ENCODE data around the gene CHPF2. TPM values are rescaled to one million over a fixed set of nuclear protein-coding genes. Genes with fewer than 3 reads are reported as not detected.
A peak's percentile ranks its signal among the peaks of the same experiment; 100 is the strongest.

CHPF2 gene
- total RNA-seq, 4 donors from 2014 or later: 11.1 to 16.1 (median 14.1) TPM

DNA sequence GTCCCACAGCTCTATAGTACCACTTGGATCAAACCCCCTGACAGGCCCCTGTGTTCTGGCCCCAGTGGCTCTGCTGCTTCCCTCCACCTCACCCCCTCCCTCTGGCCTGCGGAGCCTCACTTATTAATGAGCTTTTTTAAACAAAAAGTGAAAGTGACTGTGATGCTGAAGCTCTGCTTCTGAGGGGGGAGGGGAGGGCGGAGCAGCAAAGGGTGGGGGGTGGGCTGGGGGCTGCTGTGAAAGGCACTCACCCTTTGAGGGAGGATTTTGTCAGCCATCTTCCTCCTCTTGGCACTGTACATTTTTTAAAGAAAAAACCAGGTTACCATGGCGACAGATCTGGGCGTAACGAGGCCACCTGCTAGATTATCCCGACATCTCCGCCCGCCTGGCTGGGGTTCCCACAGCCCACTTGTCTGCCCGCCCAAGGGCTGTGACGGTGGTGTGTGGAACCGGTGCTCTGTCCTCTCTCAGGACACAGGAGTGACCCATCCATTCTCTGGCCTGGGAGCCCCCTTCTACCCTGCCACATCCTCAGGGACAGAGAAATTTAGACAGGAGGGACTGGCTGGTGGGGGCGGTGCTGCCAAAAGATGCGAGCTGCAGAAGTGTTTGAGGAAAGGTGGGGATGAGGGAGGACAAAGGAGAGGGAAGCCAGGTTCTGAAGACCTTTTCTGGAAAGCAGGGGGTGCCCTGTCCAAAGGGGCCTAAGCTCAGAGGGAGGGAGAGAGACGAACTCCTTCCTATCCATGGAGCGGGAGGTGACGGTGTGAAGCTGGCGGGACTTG lies 11.3 kb downstream of the CHPF2 start:
- Histone ChIP-seq H3K9me3 (no peaks in the 10 kb centered on the region), H3K36me3 (peaks cover 0 to 43% of the 10 kb centered on the region in 2 donors), H3K27me3 (no peaks in the 10 kb centered on the region), H3K4me3 (no peak overlapping the region), H3K4me1 (peaks cover 47 to 49% of the 10 kb centered on the region in 2 donors), H3K27ac (peak overlapping the region in 3 of 4 donors; percentile 31 to 99 (median 37))
- TF ChIP-seq POLR2A (IDR thresholded peaks at IDR 0.05): no peak
- TF ChIP-seq, protein P1, sequence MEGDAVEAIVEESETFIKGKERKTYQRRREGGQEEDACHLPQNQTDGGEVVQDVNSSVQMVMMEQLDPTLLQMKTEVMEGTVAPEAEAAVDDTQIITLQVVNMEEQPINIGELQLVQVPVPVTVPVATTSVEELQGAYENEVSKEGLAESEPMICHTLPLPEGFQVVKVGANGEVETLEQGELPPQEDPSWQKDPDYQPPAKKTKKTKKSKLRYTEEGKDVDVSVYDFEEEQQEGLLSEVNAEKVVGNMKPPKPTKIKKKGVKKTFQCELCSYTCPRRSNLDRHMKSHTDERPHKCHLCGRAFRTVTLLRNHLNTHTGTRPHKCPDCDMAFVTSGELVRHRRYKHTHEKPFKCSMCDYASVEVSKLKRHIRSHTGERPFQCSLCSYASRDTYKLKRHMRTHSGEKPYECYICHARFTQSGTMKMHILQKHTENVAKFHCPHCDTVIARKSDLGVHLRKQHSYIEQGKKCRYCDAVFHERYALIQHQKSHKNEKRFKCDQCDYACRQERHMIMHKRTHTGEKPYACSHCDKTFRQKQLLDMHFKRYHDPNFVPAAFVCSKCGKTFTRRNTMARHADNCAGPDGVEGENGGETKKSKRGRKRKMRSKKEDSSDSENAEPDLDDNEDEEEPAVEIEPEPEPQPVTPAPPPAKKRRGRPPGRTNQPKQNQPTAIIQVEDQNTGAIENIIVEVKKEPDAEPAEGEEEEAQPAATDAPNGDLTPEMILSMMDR (IDR thresholded peaks at IDR 0.05 in 4 of 5, conservative IDR thresholded peaks at IDR 0.05 in 1 of 5): no peak
- no peak for DNase-seq
- in situ Hi-C loops (cut with MboI; ENCODE audit: low sequenced_read_pairs in 4 of 4) (no loop called here), intact Hi-C loops (cut with DNase I; ENCODE audit: low total_unique reads) (loop anchor here (2.0 to 10.0 kb wide), 3 partner anchors 59 to 879 kb away; partner anchors contain the start of gene REPIN1)
- ATAC-seq: no peak

DNA sequence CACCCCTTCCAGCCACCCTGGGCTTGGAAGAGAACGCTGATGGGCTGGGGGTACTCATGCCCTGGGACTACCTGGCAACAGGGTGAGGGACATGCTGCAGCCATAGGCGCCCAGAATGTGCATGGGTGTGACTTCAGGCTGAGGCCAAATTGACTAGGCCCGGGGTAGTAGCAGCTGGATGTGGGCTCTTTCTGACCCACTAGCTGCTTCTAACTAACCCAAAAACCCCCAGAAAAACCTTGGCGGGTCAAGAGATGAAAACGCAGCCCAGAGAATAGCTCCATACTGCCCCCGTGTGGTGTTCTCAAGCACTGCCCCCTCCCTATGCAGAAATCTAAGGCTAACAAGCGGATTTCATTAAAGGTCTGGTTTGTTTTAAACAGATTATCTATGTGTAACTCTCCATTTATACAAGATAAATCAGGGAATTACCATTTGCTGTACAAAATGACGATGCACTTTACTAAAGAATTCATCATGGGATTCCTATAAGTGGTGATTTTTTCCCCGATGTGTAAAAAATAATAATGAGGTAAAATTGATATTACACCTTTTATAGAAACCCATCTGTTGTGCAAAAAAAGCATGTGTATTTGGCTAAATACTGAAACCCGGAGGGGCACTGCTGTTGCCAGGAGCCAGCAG lies 12.0 kb downstream of the CHPF2 start:
- H3K36me3 ChIP-seq: peaks cover 0 to 36% of the 10 kb centered on the region in 2 donors
- in situ Hi-C loops (cut with MboI; ENCODE audit: low sequenced_read_pairs in 4 of 4) (no loop called here), intact Hi-C loops (cut with DNase I; ENCODE audit: low total_unique reads) (loop anchor here (2.0 to 10.0 kb wide), 3 partner anchors 58 to 880 kb away; partner anchors contain the start of gene REPIN1)
- TF ChIP-seq, protein P1 (IDR thresholded peaks at IDR 0.05 in 4 of 5, conservative IDR thresholded peaks at IDR 0.05 in 1 of 5): peak; percentile 75 to 92 (median 80)
- TF ChIP-seq POLR2A (IDR thresholded peaks at IDR 0.05): no peak
- H3K4me1 ChIP-seq: peaks cover 47 to 50% of the 10 kb centered on the region in 2 donors
- H3K9me3 ChIP-seq: no peaks in the 10 kb centered on the region
- H3K27me3 ChIP-seq: no peaks in the 10 kb centered on the region
- peak overlapping the region in 3 of 4 donors; percentile 92 to 99 (median 96) for H3K27ac ChIP-seq
- peak in 1 of 2 donors; percentile 54 for DNase-seq
- ATAC-seq: no peak
- H3K4me3 ChIP-seq: peak overlapping the region in 2 of 4 donors; percentile 26 to 44

DNA sequence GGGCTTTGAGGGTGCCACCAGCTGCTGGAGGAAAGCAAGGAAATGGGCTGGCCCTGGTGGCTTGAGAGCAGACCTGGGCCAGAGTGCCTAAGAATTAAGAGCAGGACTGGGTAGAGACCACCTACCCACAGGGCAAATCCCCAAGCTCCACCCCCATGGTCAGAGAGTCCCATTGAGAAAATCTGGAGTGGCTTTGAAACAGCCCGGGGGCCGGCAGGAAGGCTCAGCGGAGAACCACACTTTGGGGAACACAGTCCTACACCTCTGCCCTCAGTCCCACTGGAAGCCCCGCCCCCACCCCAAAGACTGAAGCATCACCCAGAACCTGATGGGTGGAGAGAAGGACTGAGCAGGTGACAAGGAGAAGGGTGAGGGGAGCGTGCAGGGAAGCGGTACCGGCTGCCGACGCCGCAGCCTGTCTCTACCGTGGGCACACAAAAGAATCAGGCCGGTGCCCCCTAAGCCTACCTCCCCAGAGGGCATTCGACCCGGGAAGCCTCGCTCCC lies 12.6 kb downstream of the CHPF2 start:
- H3K27me3 ChIP-seq: no peaks in the 10 kb centered on the region
- in situ Hi-C loops (cut with MboI; ENCODE audit: low sequenced_read_pairs in 4 of 4): no loop called here
- H3K4me1 ChIP-seq: peaks cover 53 to 55% of the 10 kb centered on the region in 2 donors
- peak in 1 of 2 donors; percentile 18 for DNase-seq
- peak overlapping the region; percentile 26 to 94 (median 64) for H3K4me3 ChIP-seq
- no peak for ATAC-seq
- H3K9me3 ChIP-seq: no peaks in the 10 kb centered on the region
- TF ChIP-seq, protein P1 (IDR thresholded peaks at IDR 0.05 in 4 of 5, conservative IDR thresholded peaks at IDR 0.05 in 1 of 5): no peak
- H3K27ac ChIP-seq: peak overlapping the region; percentile 92 to 100 (median 98)
- H3K36me3 ChIP-seq: peaks cover 0 to 30% of the 10 kb centered on the region in 2 donors
- intact Hi-C loops (cut with DNase I; ENCODE audit: low total_unique reads): loop anchor here (2.0 to 10.0 kb wide), 7 partner anchors 58 to 880 kb away; partner anchors contain the start of genes ABCB8, FASTK, REPIN1 and TMUB1

DNA sequence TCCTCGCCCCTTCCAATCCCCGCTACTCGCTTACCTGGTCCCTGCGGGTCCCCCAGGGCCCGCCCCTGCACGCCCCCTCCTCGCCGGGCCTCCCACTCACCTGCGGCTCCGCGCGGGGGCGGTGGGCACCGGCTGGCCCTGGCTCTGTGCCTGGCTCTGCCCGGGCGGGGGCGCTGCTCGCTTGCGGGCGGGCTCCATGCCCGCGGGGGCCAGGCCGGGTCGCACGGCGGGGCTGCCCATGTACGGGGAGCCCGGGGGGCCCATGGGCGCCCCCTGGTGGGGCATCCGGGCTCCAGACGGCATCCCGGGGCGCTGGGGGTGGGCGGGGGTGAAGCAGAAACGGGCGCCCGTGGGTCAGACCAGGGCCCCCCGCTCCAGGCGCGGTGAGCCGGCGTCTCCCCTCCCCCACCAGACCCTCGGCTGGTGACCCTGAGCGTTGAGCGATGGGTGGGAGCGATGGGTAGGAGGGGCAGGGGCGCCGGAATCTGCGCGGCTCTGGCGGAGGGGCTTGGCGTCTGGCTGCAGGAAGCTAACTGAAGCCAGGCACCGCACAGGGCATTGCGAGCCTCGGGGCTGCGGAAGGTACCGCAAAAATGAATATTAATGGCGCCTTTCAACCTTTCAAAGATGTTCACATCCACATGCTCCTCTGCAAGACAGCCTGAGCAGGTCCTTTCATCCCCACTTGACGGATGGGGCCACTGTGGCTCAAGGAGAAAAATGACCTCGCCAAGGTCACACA lies 13.2 kb downstream of the CHPF2 start:
- intact Hi-C loops (cut with DNase I; ENCODE audit: low total_unique reads) (loop anchor here (2.0 to 10.0 kb wide), 9 partner anchors 19 to 881 kb away; partner anchors contain the start of genes ABCB8, ABCF2, FASTK and REPIN1), in situ Hi-C loops (cut with MboI; ENCODE audit: low sequenced_read_pairs in 4 of 4) (no loop called here)
- H3K4me3 ChIP-seq: peak overlapping the region; percentile 26 to 94 (median 64)
- DNase-seq (peak in 1 of 2 donors; percentile 27), ATAC-seq (no peak)
- peaks cover 60 to 61% of the 10 kb centered on the region in 2 donors for H3K4me1 ChIP-seq
- TF ChIP-seq, protein P1 (IDR thresholded peaks at IDR 0.05 in 4 of 5, conservative IDR thresholded peaks at IDR 0.05 in 1 of 5): peak; percentile 28 to 75 (median 66)
- TF ChIP-seq POLR2A (IDR thresholded peaks at IDR 0.05): no peak
- H3K36me3 ChIP-seq: peaks cover 0 to 24% of the 10 kb centered on the region in 2 donors
- H3K9me3 ChIP-seq: no peaks in the 10 kb centered on the region
- peak overlapping the region; percentile 92 to 100 (median 98) for H3K27ac ChIP-seq
- H3K27me3 ChIP-seq: no peaks in the 10 kb centered on the region

All from gastrocnemius medialis (tissue), 4 donors.